ENCODE results near the gene CBFA2T2. TPM values are rescaled to one million over a fixed set of nuclear protein-coding genes. Genes with fewer than 3 reads are reported as not detected.
A peak's percentile ranks its signal among the peaks of the same experiment; 100 is the strongest.

CBFA2T2 gene
- total and polyA plus RNA-seq, 4 experiments from 2014 or later, result 16.5 to 43.4 (median 33.6) TPM

GRCh38 chr20:33545763-33546162, 55.9 kb downstream of the CBFA2T2 start:
- peaks cover under 1 to 4% of the 10 kb centered on the region in 2 donors for H3K36me3 Mint-ChIP-seq
- CTCF ChIA-PET (ENCODE audit: partially characterized antibody), result interaction anchor here (0.6 to 0.8 kb wide), 3 partner anchors 24 to 121 kb away, joined by 3 read pairs; partner anchors contain the start of gene ACTL10
- POLR2A ChIA-PET (ENCODE audit: partially characterized antibody), result interaction anchor here (0.6 to 1.1 kb wide), 3 partner anchors 7 to 183 kb away, joined by 3 to 4 read pairs (median 3); no protein-coding TSS in a partner anchor

GRCh38 chr20:33549229-33549999, 59.5 kb downstream of the CBFA2T2 start:
- peaks cover 6% of the 10 kb centered on the region for H3K4me1 ChIP-seq (ENCODE audit: insufficient read depth, low read length)
- ChIA-PET POLR2A (ENCODE audit: partially characterized antibody) (interaction anchor here (0.6 to 1.2 kb wide), 4 partner anchors 59 to 730 kb away, joined by 3 read pairs; partner anchors contain the start of genes ACTL10 and CBFA2T2), CTCF (ENCODE audit: partially characterized antibody) (interaction anchor here (1.0 to 1.1 kb wide), 2 partner anchors 34 to 118 kb away, joined by 3 to 4 read pairs; no protein-coding TSS in a partner anchor)
- peaks cover 8 to 14% of the 10 kb centered on the region in 2 donors for H3K36me3 Mint-ChIP-seq
- no peak overlapping the region for H3K4me3 ChIP-seq (ENCODE audit: low read length in 2 of 2)
- no peaks in the 10 kb centered on the region for H3K27me3 ChIP-seq (ENCODE audit: insufficient read depth, low read length)
- H3K9me3 ChIP-seq (ENCODE audit: control insufficient read depth in 1 of 2, low read length in 2 of 2), result no peaks in the 10 kb centered on the region
- H3K27ac ChIP-seq (ENCODE audit: low read depth, low read length), result no peak overlapping the region
- no peaks in the 10 kb centered on the region for H3K36me3 ChIP-seq (ENCODE audit: insufficient read depth, low read length)
- no peaks in the 10 kb centered on the region for H3K27me3 Mint-ChIP-seq
- intact Hi-C loops (cut with micrococcal nuclease), result no loop called here
- no peaks in the 10 kb centered on the region for H3K9me3 Mint-ChIP-seq
- H3K4me3 Mint-ChIP-seq, result no peak overlapping the region
- no peak for DNase-seq
- peaks cover 6 to 19% (median 15%) of the 10 kb centered on the region in 4 donors for H3K4me1 Mint-ChIP-seq
- peak overlapping the region in 1 of 7 donors; percentile 5 for H3K27ac Mint-ChIP-seq

More at GRCh38 chr20:33545763-33546162, 55.9 kb downstream of the CBFA2T2 start:
- Mint-ChIP-seq H3K9me3 (no peaks in the 10 kb centered on the region), H3K4me1 (peaks cover 0 to 15% (median 8%) of the 10 kb centered on the region in 4 donors), H3K4me3 (no peak overlapping the region), H3K27ac (peak overlapping the region in 1 of 7 donors; percentile 25), H3K27me3 (no peaks in the 10 kb centered on the region)
- no peak overlapping the region for H3K27ac ChIP-seq (ENCODE audit: low read depth, low read length)
- no peak for DNase-seq
- H3K27me3 ChIP-seq (ENCODE audit: insufficient read depth, low read length), result no peaks in the 10 kb centered on the region
- H3K9me3 ChIP-seq (ENCODE audit: control insufficient read depth in 1 of 2, low read length in 2 of 2), result no peaks in the 10 kb centered on the region
- no peak overlapping the region for H3K4me3 ChIP-seq (ENCODE audit: low read length in 2 of 2)
- H3K36me3 ChIP-seq (ENCODE audit: insufficient read depth, low read length), result no peaks in the 10 kb centered on the region
- intact Hi-C loops (cut with micrococcal nuclease), result no loop called here
- H3K4me1 ChIP-seq (ENCODE audit: insufficient read depth, low read length), result no peaks in the 10 kb centered on the region

- Histone ChIP-seq H3K27ac (ENCODE audit: low read depth, low read length) (no peak overlapping the region), H3K27me3 (ENCODE audit: insufficient read depth, low read length) (no peaks in the 10 kb centered on the region), H3K9me3 (ENCODE audit: control insufficient read depth in 1 of 2, low read length in 2 of 2) (no peaks in the 10 kb centered on the region), H3K36me3 (ENCODE audit: insufficient read depth, low read length) (no peaks in the 10 kb centered on the region), H3K4me3 (ENCODE audit: low read length in 2 of 2) (no peak overlapping the region), H3K4me1 (ENCODE audit: insufficient read depth, low read length) (peaks cover 20% of the 10 kb centered on the region)
- Mint-ChIP-seq H3K4me3 (no peak overlapping the region), H3K27ac (peak overlapping the region in 5 of 7 donors; percentile 70 to 98 (median 91)), H3K4me1 (peaks cover 12 to 36% (median 26%) of the 10 kb centered on the region in 4 donors), H3K36me3 (peaks cover 11 to 14% of the 10 kb centered on the region in 2 donors), H3K27me3 (no peaks in the 10 kb centered on the region), H3K9me3 (no peaks in the 10 kb centered on the region)
- no peak for DNase-seq
- intact Hi-C loops (cut with micrococcal nuclease), result no loop called here
- ChIA-PET CTCF (ENCODE audit: partially characterized antibody) (no interaction called here), POLR2A (ENCODE audit: partially characterized antibody) (interaction anchor here (0.5 to 1.6 kb wide), 3 partner anchors 11 to 1991 kb away, joined by 3 read pairs; no protein-coding TSS in a partner anchor)
These were observed 61.9 kb downstream of the CBFA2T2 start for GRCh38 chr20:33551778-33552177.

- H3K36me3 Mint-ChIP-seq, result peaks cover 12 to 14% of the 10 kb centered on the region in 2 donors
- Histone ChIP-seq H3K4me1 (ENCODE audit: insufficient read depth, low read length) (peaks cover 20% of the 10 kb centered on the region), H3K27me3 (ENCODE audit: insufficient read depth, low read length) (no peaks in the 10 kb centered on the region), H3K9me3 (ENCODE audit: control insufficient read depth in 1 of 2, low read length in 2 of 2) (no peaks in the 10 kb centered on the region), H3K36me3 (ENCODE audit: insufficient read depth, low read length) (no peaks in the 10 kb centered on the region), H3K27ac (ENCODE audit: low read depth, low read length) (no peak overlapping the region), H3K4me3 (ENCODE audit: low read length in 2 of 2) (no peak overlapping the region)
- H3K27me3 Mint-ChIP-seq, result no peaks in the 10 kb centered on the region
- DNase-seq, result no peak
- peak overlapping the region; percentile 12 to 98 (median 91) for H3K27ac Mint-ChIP-seq
- peaks cover 12 to 36% (median 26%) of the 10 kb centered on the region in 4 donors for H3K4me1 Mint-ChIP-seq
- intact Hi-C loops (cut with micrococcal nuclease), result no loop called here
- H3K4me3 Mint-ChIP-seq, result peak overlapping the region in 1 of 8 donors; percentile 47
- ChIA-PET POLR2A (ENCODE audit: partially characterized antibody) (interaction anchor here (1.4 to 1.6 kb wide), 2 partner anchors 10 to 62 kb away, joined by 3 to 5 read pairs; partner anchors contain the start of gene CBFA2T2), CTCF (ENCODE audit: partially characterized antibody) (no interaction called here)
- no peaks in the 10 kb centered on the region for H3K9me3 Mint-ChIP-seq
These were observed 62.6 kb downstream of the CBFA2T2 start for GRCh38 chr20:33552519-33552918.

DNA sequence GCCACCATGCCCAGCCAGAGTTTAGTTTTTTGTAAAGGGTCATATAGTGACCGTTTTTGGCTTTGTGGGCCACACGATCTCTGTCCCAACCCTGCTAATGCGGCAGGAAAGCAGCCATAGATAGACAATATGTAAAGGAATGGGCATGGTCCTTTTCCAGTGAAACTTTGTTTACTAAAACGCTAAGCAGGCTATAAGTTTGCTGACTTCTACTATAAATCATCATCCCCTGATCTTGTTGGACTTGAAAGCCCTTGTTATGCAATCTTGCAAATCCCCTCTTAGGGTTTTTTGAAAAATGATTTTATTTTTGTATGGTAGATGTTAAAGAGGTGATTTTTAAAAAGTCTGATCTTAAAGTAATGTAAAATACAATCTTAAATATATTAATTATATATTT, 63.6 kb downstream of the CBFA2T2 start:
- peak overlapping the region in 1 of 8 donors; percentile 6 for H3K4me3 Mint-ChIP-seq
- intact Hi-C loops (cut with micrococcal nuclease), result no loop called here
- CTCF ChIA-PET (ENCODE audit: partially characterized antibody), result interaction anchor here (0.7 kb wide), 1 partner anchor 114 kb away, joined by 3 read pairs; no protein-coding TSS in a partner anchor

GRCh38 chr20:33554914-33555420, 65.1 kb downstream of the CBFA2T2 start:
- Mint-ChIP-seq H3K9me3 (no peaks in the 10 kb centered on the region), H3K27ac (peak overlapping the region; percentile 91 to 99 (median 97)), H3K4me3 (peak overlapping the region; percentile 57 to 82 (median 71)), H3K36me3 (peaks cover 19 to 20% of the 10 kb centered on the region in 2 donors), H3K27me3 (no peaks in the 10 kb centered on the region), H3K4me1 (peaks cover 14 to 41% (median 24%) of the 10 kb centered on the region in 4 donors)
- Histone ChIP-seq H3K4me1 (ENCODE audit: insufficient read depth, low read length) (peaks cover 20% of the 10 kb centered on the region), H3K27me3 (ENCODE audit: insufficient read depth, low read length) (no peaks in the 10 kb centered on the region), H3K36me3 (ENCODE audit: insufficient read depth, low read length) (no peaks in the 10 kb centered on the region), H3K4me3 (ENCODE audit: low read length in 2 of 2) (no peak overlapping the region), H3K9me3 (ENCODE audit: control insufficient read depth in 1 of 2, low read length in 2 of 2) (no peaks in the 10 kb centered on the region), H3K27ac (ENCODE audit: low read depth, low read length) (peak overlapping the region; percentile 76)
- peak; percentile 77 to 94 (median 91) for DNase-seq
- CTCF ChIA-PET (ENCODE audit: partially characterized antibody), result interaction anchor here (1.6 kb wide), 1 partner anchor 113 kb away, joined by 7 read pairs; no protein-coding TSS in a partner anchor
- intact Hi-C loops (cut with micrococcal nuclease), result loop anchor here (1.0 to 5.0 kb wide), 6 partner anchors 66 to 962 kb away; partner anchors contain the start of genes ACTL10, CHMP4B, DYNLRB1 and E2F1
- POLR2A ChIA-PET (ENCODE audit: partially characterized antibody), result interaction anchor here (0.6 to 1.7 kb wide), 7 partner anchors 10 to 629 kb away, joined by 3 to 24 read pairs (median 3); partner anchors contain the start of gene CBFA2T2

More for the DNA sequence above, 63.6 kb downstream of the CBFA2T2 start:
- Mint-ChIP-seq H3K27me3 (no peaks in the 10 kb centered on the region), H3K9me3 (no peaks in the 10 kb centered on the region), H3K27ac (peak overlapping the region in 6 of 7 donors; percentile 68 to 99 (median 97)), H3K4me1 (peaks cover 14 to 38% (median 27%) of the 10 kb centered on the region in 4 donors), H3K36me3 (peaks cover 15 to 17% of the 10 kb centered on the region in 2 donors)
- no peak overlapping the region for H3K27ac ChIP-seq (ENCODE audit: low read depth, low read length)
- DNase-seq, result no peak
- H3K27me3 ChIP-seq (ENCODE audit: insufficient read depth, low read length), result no peaks in the 10 kb centered on the region
- no peak overlapping the region for H3K4me3 ChIP-seq (ENCODE audit: low read length in 2 of 2)
- POLR2A ChIA-PET (ENCODE audit: partially characterized antibody), result interaction anchor here (0.7 to 1.4 kb wide), 3 partner anchors 29 to 63 kb away, joined by 3 to 5 read pairs (median 4); partner anchors contain the start of gene CBFA2T2
- no peaks in the 10 kb centered on the region for H3K36me3 ChIP-seq (ENCODE audit: insufficient read depth, low read length)
- peaks cover 20% of the 10 kb centered on the region for H3K4me1 ChIP-seq (ENCODE audit: insufficient read depth, low read length)
- no peaks in the 10 kb centered on the region for H3K9me3 ChIP-seq (ENCODE audit: control insufficient read depth in 1 of 2, low read length in 2 of 2)

Data from CD4-positive, alpha-beta memory T cell (primary cell).